Neural progenitor cell (in vitro differentiated cells): ENCODE results near the gene ARHGAP23.

Experiments used
- CTCF ChIP-seq: fragments of 200-600 bp; sonication (generic); IDR thresholded peaks from 2 replicates; pipeline ENCODE4 v1.5.1; 2017; ENCODE audit warnings: antibody characterized with exemption, mild to moderate bottlenecking
- EZH2 ChIP-seq: fragments of 200-600 bp; sonication (generic); IDR thresholded peaks from 2 replicates; pipeline ENCODE4 v1.6.1; 2017; ENCODE audit warnings: antibody characterized with exemption, mild to moderate bottlenecking, moderate library complexity

GRCh38 chr17:38449364-38449763 lies 21.1 kb downstream of the ARHGAP23 start:
- TF ChIP-seq CTCF (no peak), EZH2 (no peak)
